Omental fat pad (tissue), 4 donors: ENCODE measurements around the gene PITPNC1. TPM values are rescaled to one million over a fixed set of nuclear protein-coding genes. Genes with fewer than 3 reads are reported as not detected.
"Not testable (repeated sequence)": the region's sequence is repeated elsewhere in the genome, so short reads cannot be mapped to it uniquely, and the experiment has no call there.

ENCODE experiments used
- ATAC-seq: fragments of 150-250 bp; one replicate; pipeline ENCODE4 v1.9.1; 2016; ENCODE audit warnings: mild to moderate bottlenecking, moderate library complexity; ENCODE audit not compliant: low FRiP score
- DNase-seq: peaks from one replicate; pipeline ENCODE4 v3.0.0-alpha.2; 2019; ENCODE audit warnings: low spot score
- total RNA-seq, 4 donors: library from RNA; depleted of rRNA; stranded (reverse); fragments of >200 nt; gene quantifications; one replicate each; pipeline ENCODE4 v1.1.0, GENCODE V29; 2016
- TF ChIP-seq, protein P1 (sequence below), 3 donors: fragments of 450-650 bp; IDR thresholded peaks; one replicate each; pipeline ENCODE4 v1.5.1; 2016 to 2017; ENCODE audit warnings: antibody characterized with exemption in 3 of 3, mild to moderate bottlenecking in 3 of 3, moderate library complexity in 2 of 3

The PITPNC1 gene
- total RNA-seq, 4 donors from 2014 or later: 22.6 to 53.4 (median 35.0) TPM

- TF ChIP-seq, protein P1, sequence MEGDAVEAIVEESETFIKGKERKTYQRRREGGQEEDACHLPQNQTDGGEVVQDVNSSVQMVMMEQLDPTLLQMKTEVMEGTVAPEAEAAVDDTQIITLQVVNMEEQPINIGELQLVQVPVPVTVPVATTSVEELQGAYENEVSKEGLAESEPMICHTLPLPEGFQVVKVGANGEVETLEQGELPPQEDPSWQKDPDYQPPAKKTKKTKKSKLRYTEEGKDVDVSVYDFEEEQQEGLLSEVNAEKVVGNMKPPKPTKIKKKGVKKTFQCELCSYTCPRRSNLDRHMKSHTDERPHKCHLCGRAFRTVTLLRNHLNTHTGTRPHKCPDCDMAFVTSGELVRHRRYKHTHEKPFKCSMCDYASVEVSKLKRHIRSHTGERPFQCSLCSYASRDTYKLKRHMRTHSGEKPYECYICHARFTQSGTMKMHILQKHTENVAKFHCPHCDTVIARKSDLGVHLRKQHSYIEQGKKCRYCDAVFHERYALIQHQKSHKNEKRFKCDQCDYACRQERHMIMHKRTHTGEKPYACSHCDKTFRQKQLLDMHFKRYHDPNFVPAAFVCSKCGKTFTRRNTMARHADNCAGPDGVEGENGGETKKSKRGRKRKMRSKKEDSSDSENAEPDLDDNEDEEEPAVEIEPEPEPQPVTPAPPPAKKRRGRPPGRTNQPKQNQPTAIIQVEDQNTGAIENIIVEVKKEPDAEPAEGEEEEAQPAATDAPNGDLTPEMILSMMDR (IDR thresholded peaks at IDR 0.05): no peak
- DNase-seq (no peak), ATAC-seq (no peak)
Measured at GRCh38 chr17:67479148-67479547, 102.1 kb downstream of the PITPNC1 start.

DNA sequence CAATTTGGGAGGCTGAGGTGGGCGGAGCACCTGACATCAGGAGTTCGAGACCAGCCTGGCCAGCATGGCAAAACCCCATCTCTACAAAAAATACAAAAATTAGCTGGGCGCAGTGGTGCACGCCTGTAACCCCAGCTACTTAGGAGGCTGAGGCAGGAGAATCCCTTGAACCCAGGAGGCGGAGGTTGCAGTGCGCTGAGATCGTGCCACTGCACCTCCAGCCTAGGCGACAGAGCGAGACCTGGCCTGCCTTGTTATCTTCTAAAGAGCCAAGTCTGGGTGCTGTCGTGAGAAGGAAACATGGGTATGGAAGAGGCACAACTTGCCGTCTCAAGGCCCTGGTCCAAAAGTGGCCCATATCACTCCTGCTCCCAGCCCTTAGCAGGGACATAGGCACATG, 103.9 kb downstream of the PITPNC1 start:
- not testable (repeated sequence) for DNase-seq, ATAC-seq

- DNase-seq: no peak
- ATAC-seq: no peak
- TF ChIP-seq, protein P1 (IDR thresholded peaks at IDR 0.05): no peak
Measured at GRCh38 chr17:67481808-67482207, 104.7 kb downstream of the PITPNC1 start.

- TF ChIP-seq, protein P1 (IDR thresholded peaks at IDR 0.05): no peak
- ATAC-seq (no peak), DNase-seq (no peak)
Measured at GRCh38 chr17:67482764-67483163, 105.7 kb downstream of the PITPNC1 start.

DNA sequence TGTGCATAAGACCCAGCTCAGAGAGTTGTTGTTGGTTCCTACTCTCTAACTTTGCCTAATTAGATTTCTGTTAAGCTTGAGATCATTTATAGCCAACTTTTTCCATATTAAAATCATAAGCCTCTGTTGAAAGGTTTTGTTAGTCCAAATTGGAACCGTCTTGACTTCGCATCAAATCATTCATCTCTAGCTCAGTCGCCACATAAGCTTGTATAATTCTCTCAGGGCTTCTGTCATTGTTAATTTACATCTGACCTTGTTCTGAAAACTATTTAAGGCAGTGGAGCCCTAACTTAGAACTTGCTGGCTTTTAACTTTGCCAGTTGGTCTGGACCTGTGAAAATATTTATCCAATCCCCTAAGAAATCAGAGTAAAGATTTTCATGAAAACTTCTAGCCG, 107.2 kb downstream of the PITPNC1 start:
- DNase-seq (no peak), ATAC-seq (no peak)
- TF ChIP-seq, protein P1 (IDR thresholded peaks at IDR 0.05): no peak

GRCh38 chr17:67485666-67486065, 108.6 kb downstream of the PITPNC1 start:
- TF ChIP-seq, protein P1 (IDR thresholded peaks at IDR 0.05): no peak
- ATAC-seq (no peak), DNase-seq (no peak)

DNA sequence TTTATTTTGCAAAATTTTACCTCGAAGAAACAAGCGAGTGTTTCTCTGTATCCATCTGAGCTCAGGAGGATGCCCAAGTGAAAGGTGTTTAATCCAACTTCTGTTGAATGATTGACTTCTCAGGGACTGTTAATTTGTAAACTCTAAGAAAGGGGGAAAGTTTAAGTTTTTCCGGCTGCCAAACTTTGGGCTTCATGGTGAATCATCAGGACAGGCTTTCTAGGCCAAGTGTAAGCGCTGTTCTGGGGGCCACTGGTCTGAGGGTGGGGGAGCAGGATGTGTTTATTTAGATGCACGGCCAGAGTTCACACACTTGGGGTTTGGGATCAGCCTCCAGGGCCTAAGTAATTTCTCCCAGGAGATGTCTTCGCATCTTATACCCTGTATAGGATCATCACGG, 110.4 kb downstream of the PITPNC1 start:
- DNase-seq: no peak
- ATAC-seq: no peak
- TF ChIP-seq, protein P1 (IDR thresholded peaks at IDR 0.05): no peak

- ATAC-seq (peak; percentile 74), DNase-seq (peak; percentile 48)
- TF ChIP-seq, protein P1 (IDR thresholded peaks at IDR 0.05): no peak
Measured at GRCh38 chr17:67488161-67488560, 111.1 kb downstream of the PITPNC1 start.
